ENCODE results near the gene TNFSF12.

Gene TNFSF12

GRCh38 chr17:7503521-7503920 is 45.3 kb upstream of the TNFSF12 start:
- H3K4me3 Mint-ChIP-seq: no peak overlapping the region
- H3K27me3 Mint-ChIP-seq (ENCODE audit: low read depth, poor library complexity): no peaks in the 10 kb centered on the region
- H3K36me3 Mint-ChIP-seq (ENCODE audit: low read depth): peaks cover 83% of the 10 kb centered on the region
- DNase-seq: no peak
- no peaks in the 10 kb centered on the region for H3K4me1 Mint-ChIP-seq
- TF ChIP-seq CTCF (IDR thresholded peaks at IDR 0.05): no peak
- H3K27ac Mint-ChIP-seq: peak overlapping the region; percentile 23
- no peaks in the 10 kb centered on the region for H3K9me3 Mint-ChIP-seq

- H3K4me3 Mint-ChIP-seq: no peak overlapping the region
- no peaks in the 10 kb centered on the region for H3K27me3 Mint-ChIP-seq (ENCODE audit: low read depth, poor library complexity)
- DNase-seq: no peak
- H3K9me3 Mint-ChIP-seq: no peaks in the 10 kb centered on the region
- H3K36me3 Mint-ChIP-seq (ENCODE audit: low read depth): peaks cover 74% of the 10 kb centered on the region
- no peak overlapping the region for H3K27ac Mint-ChIP-seq
- TF ChIP-seq CTCF (IDR thresholded peaks at IDR 0.05): no peak
- H3K4me1 Mint-ChIP-seq: no peaks in the 10 kb centered on the region
Observed at GRCh38 chr17:7508145-7508544, 40.7 kb upstream of the TNFSF12 start.

- H3K4me3 Mint-ChIP-seq: no peak overlapping the region
- peaks cover 67% of the 10 kb centered on the region for H3K36me3 Mint-ChIP-seq (ENCODE audit: low read depth)
- H3K27me3 Mint-ChIP-seq (ENCODE audit: low read depth, poor library complexity): no peaks in the 10 kb centered on the region
- H3K4me1 Mint-ChIP-seq: no peaks in the 10 kb centered on the region
- TF ChIP-seq CTCF (IDR thresholded peaks at IDR 0.05): no peak
- no peak for DNase-seq
- no peak overlapping the region for H3K27ac Mint-ChIP-seq
- no peaks in the 10 kb centered on the region for H3K9me3 Mint-ChIP-seq
Observed at GRCh38 chr17:7508846-7509245, 40.0 kb upstream of the TNFSF12 start.

- Mint-ChIP-seq H3K4me3 (no peak overlapping the region), H3K27me3 (ENCODE audit: low read depth, poor library complexity) (no peaks in the 10 kb centered on the region), H3K4me1 (no peaks in the 10 kb centered on the region), H3K9me3 (no peaks in the 10 kb centered on the region), H3K36me3 (ENCODE audit: low read depth) (peaks cover 59% of the 10 kb centered on the region), H3K27ac (no peak overlapping the region)
- no peak for DNase-seq
- no peak for TF ChIP-seq CTCF (IDR thresholded peaks at IDR 0.05)
Observed at GRCh38 chr17:7509937-7510336, 38.9 kb upstream of the TNFSF12 start.

GRCh38 chr17:7511108-7511507 is 37.8 kb upstream of the TNFSF12 start:
- Mint-ChIP-seq H3K27me3 (ENCODE audit: low read depth, poor library complexity) (no peaks in the 10 kb centered on the region), H3K36me3 (ENCODE audit: low read depth) (peaks cover 58% of the 10 kb centered on the region), H3K4me3 (no peak overlapping the region), H3K4me1 (no peaks in the 10 kb centered on the region), H3K27ac (peak overlapping the region; percentile 61), H3K9me3 (no peaks in the 10 kb centered on the region)
- no peak for DNase-seq
- TF ChIP-seq CTCF (IDR thresholded peaks at IDR 0.05): no peak

GRCh38 chr17:7512105-7512504 is 36.8 kb upstream of the TNFSF12 start:
- no peaks in the 10 kb centered on the region for H3K4me1 Mint-ChIP-seq
- H3K27me3 Mint-ChIP-seq (ENCODE audit: low read depth, poor library complexity): no peaks in the 10 kb centered on the region
- DNase-seq: no peak
- H3K36me3 Mint-ChIP-seq (ENCODE audit: low read depth): peaks cover 52% of the 10 kb centered on the region
- no peaks in the 10 kb centered on the region for H3K9me3 Mint-ChIP-seq
- no peak overlapping the region for H3K4me3 Mint-ChIP-seq
- no peak overlapping the region for H3K27ac Mint-ChIP-seq
- TF ChIP-seq CTCF (IDR thresholded peaks at IDR 0.05): no peak

All from nephron progenitor cell (in vitro differentiated cells).